H1 (cell line): ENCODE data around the gene LTN1. TPM values are rescaled to one million over a fixed set of nuclear protein-coding genes. Genes with fewer than 3 reads are reported as not detected.

Source experiments
- CTCF ChIA-PET: fragments of 300-600 bp; sonication (Branson Sonifier 250); formaldehyde crosslinking; loops from one replicate; lab custom pipeline; 2021; ENCODE audit not compliant: partially characterized antibody; lab: Charles Lee
- POLR2A ChIA-PET: fragments of 300-600 bp; sonication (Branson Sonifier 250); formaldehyde crosslinking; loops from one replicate; lab custom pipeline; 2021; ENCODE audit warnings: inconsistent platforms; ENCODE audit not compliant: partially characterized antibody; lab: Charles Lee
- DNase-seq, 2 experiments: peaks; one replicate each; pipeline versions ENCODE4 v3.0.0 to v3.0.0-alpha.2; 2010 to 2022; ENCODE audit warnings: low spot score in 2 of 2, low read depth in 1 of 2, mixed read lengths in 1 of 2
- FAIRE-seq: peaks from 2 replicates; lab custom pipeline; 2011; peaks lifted over from hg19 to GRCh38; lab: Jason Lieb, UNC
- H2AFZ ChIP-seq: 2 replicates; pipeline ENCODE4 v1.8.1; 2012; ENCODE audit warnings: low read length, inconsistent platforms
- H2AK5ac ChIP-seq: 2 replicates; pipeline ENCODE4 v1.6.1; 2013; ENCODE audit warnings: low read depth, low read length
- H2BK120ac ChIP-seq: replicated peaks from 2 replicates; pipeline ENCODE3; 2013; ENCODE audit warnings: low read depth, low read length, inconsistent platforms
- H2BK12ac ChIP-seq: 2 replicates; pipeline ENCODE4 v1.6.1; 2013; ENCODE audit warnings: low read depth, low read length
- H2BK15ac ChIP-seq: 2 replicates; pipeline ENCODE4 v1.6.1; 2013; ENCODE audit warnings: low read length
- H2BK20ac ChIP-seq: 2 replicates; pipeline ENCODE4 v1.6.1; 2013; ENCODE audit warnings: low read length
- H2BK5ac ChIP-seq: 2 replicates; pipeline ENCODE4 v1.6.1; 2013; ENCODE audit warnings: low read depth, low read length
- H3K14ac ChIP-seq: 2 replicates; pipeline ENCODE4 v1.6.1; 2013; ENCODE audit warnings: inconsistent platforms; ENCODE audit not compliant: insufficient read length
- H3K18ac ChIP-seq: 2 replicates; pipeline ENCODE4 v1.6.1; 2013; ENCODE audit warnings: low read length; ENCODE audit errors: extremely low read depth
- H3K23ac ChIP-seq: 2 replicates; pipeline ENCODE4 v1.6.1; 2013; ENCODE audit warnings: inconsistent platforms; ENCODE audit not compliant: insufficient read length
- H3K23me2 ChIP-seq: 2 replicates; pipeline ENCODE4 v1.6.1; 2013; ENCODE audit warnings: low read depth, low read length
- H3K27ac ChIP-seq: 2 replicates; pipeline ENCODE4 v1.6.1; 2011; ENCODE audit warnings: low read depth, low read length, inconsistent platforms
- H3K27me3 ChIP-seq, 4 experiments: replicated peaks in 1 of 4; 1 replicate in 1 of 4; 2 replicates in 3 of 4; pipeline versions ENCODE4 v1.6.1 to v1.8.1; 2011 to 2013; ENCODE audit warnings: low read length in 3 of 4, mild to moderate bottlenecking in 3 of 4, inconsistent platforms in 2 of 4, mixed read lengths in 2 of 4, moderate library complexity in 1 of 4; ENCODE audit not compliant: control insufficient read depth in 3 of 4, insufficient read depth in 3 of 4; ENCODE audit errors: extremely low read depth in 1 of 4
- H3K36me3 ChIP-seq, 4 experiments: 2 replicates each; pipeline versions ENCODE4 v1.6.1 to v1.8.1; 2011 to 2013; ENCODE audit warnings: mild to moderate bottlenecking in 4 of 4, low read length in 3 of 4, moderate library complexity in 2 of 4, control low read depth in 1 of 4, inconsistent platforms in 1 of 4; ENCODE audit not compliant: insufficient read depth in 4 of 4, control insufficient read depth in 2 of 4
- H3K4ac ChIP-seq: replicated peaks from 2 replicates; pipeline ENCODE3; 2013; ENCODE audit warnings: low read length, low read depth, mixed read lengths, inconsistent platforms; ENCODE audit not compliant: insufficient read length
- H3K4me1 ChIP-seq, 4 experiments: replicated peaks in 1 of 4; 1 replicate in 1 of 4; 2 replicates in 3 of 4; pipeline versions ENCODE4 v1.6.1 to v1.8.1; 2011 to 2013; ENCODE audit warnings: low read length in 3 of 4, inconsistent platforms in 2 of 4, mixed read lengths in 1 of 4; ENCODE audit not compliant: insufficient read depth in 4 of 4, control insufficient read depth in 3 of 4
- H3K4me2 ChIP-seq, 2 experiments: 2 replicates each; pipeline versions ENCODE4 v1.6.1 to v1.8.1; 2011 to 2013; ENCODE audit warnings: low read depth in 2 of 2, low read length in 2 of 2, control low read depth in 1 of 2, inconsistent platforms in 1 of 2, mild to moderate bottlenecking in 1 of 2; ENCODE audit not compliant: insufficient read depth in 1 of 2
- H3K4me3 ChIP-seq, 4 experiments: fragments of 200-600, 300-600 bp in 1 of 4; sonication (generic), shearing (Covaris generic), sonication (Bioruptor Twin) in 1 of 4; 2 replicates each; pipeline versions ENCODE4 v1.5.1 to v1.8.1; 2011 to 2016; ENCODE audit warnings: low read length in 4 of 4, low read depth in 3 of 4, control low read depth in 2 of 4, inconsistent platforms in 2 of 4, mild to moderate bottlenecking in 2 of 4, mixed read lengths in 1 of 4, moderate library complexity in 1 of 4; ENCODE audit not compliant: insufficient read depth in 2 of 4; ENCODE audit errors: extremely low read depth in 1 of 4
- H3K56ac ChIP-seq: replicated peaks from 2 replicates; pipeline ENCODE3; 2013; ENCODE audit warnings: low read depth, mild to moderate bottlenecking, mixed read lengths, low read length, inconsistent platforms; ENCODE audit not compliant: insufficient read length
- H3K79me1 ChIP-seq: 2 replicates; pipeline ENCODE4 v1.6.1; 2013; ENCODE audit warnings: low read depth, low read length, control low read depth
- H3K79me2 ChIP-seq, 2 experiments: 2 replicates each; pipeline versions ENCODE4 v1.6.1 to v1.8.1; 2012 to 2013; ENCODE audit warnings: low read length in 2 of 2, mild to moderate bottlenecking in 2 of 2, inconsistent platforms in 1 of 2; ENCODE audit not compliant: insufficient read depth in 2 of 2, control insufficient read depth in 1 of 2
- H3K9ac ChIP-seq, 4 experiments: replicated peaks in 1 of 4; 1 replicate in 1 of 4; 2 replicates in 3 of 4; pipeline versions ENCODE4 v1.6.1 to v1.8.1; 2011 to 2013; ENCODE audit warnings: low read depth in 3 of 4, low read length in 3 of 4, control low read depth in 2 of 4, mild to moderate bottlenecking in 2 of 4, moderate library complexity in 2 of 4, inconsistent platforms in 1 of 4; ENCODE audit errors: extremely low read depth in 1 of 4
- H3K9me3 ChIP-seq, 2 experiments: 2 replicates each; pipeline versions ENCODE4 v1.6.1 to v1.8.1; 2012 to 2013; ENCODE audit warnings: mild to moderate bottlenecking in 2 of 2, moderate library complexity in 2 of 2, control low read depth in 1 of 2, inconsistent platforms in 1 of 2, low read depth in 1 of 2, low read length in 1 of 2, mixed read lengths in 1 of 2; ENCODE audit not compliant: insufficient read depth in 2 of 2
- H4K20me1 ChIP-seq, 2 experiments: replicated peaks in 1 of 2; 2 replicates each; pipeline versions ENCODE3 to v1.8.1; 2011 to 2013; ENCODE audit warnings: inconsistent platforms in 2 of 2, low read length in 2 of 2, mild to moderate bottlenecking in 1 of 2; ENCODE audit not compliant: insufficient read depth in 2 of 2, control insufficient read depth in 1 of 2
- H4K5ac ChIP-seq: 2 replicates; pipeline ENCODE4 v1.6.1; 2013; ENCODE audit warnings: low read length, low read depth, mixed read lengths, inconsistent platforms; ENCODE audit not compliant: insufficient read length
- H4K8ac ChIP-seq: 2 replicates; pipeline ENCODE4 v1.8.0; 2013; ENCODE audit warnings: mild to moderate bottlenecking, moderate library complexity, low read length, inconsistent platforms; ENCODE audit not compliant: insufficient read depth; ENCODE audit errors: extremely low read depth
- H4K91ac ChIP-seq: replicated peaks from 2 replicates; pipeline ENCODE3; 2013; ENCODE audit warnings: low read length, mixed read lengths, inconsistent platforms; ENCODE audit not compliant: insufficient read length
- BACH1 ChIP-seq: IDR thresholded peaks from 2 replicates; pipeline ENCODE4 v1.6.1; 2012; ENCODE audit warnings: low read length, improper control_type of control experiment
- CBX8 ChIP-seq: fragments of 300-800, 300-1000 bp; sonication (generic); IDR thresholded peaks from 2 replicates; pipeline ENCODE4 v1.7.1; 2016; ENCODE audit warnings: low read depth, low read length, borderline replicate concordance
- FOSL1 ChIP-seq: IDR thresholded peaks from 2 replicates; pipeline ENCODE4 v1.6.1; 2011; ENCODE audit warnings: mild to moderate bottlenecking, low read depth, low read length, moderate library complexity; ENCODE audit not compliant: insufficient read depth
- JUND ChIP-seq: IDR thresholded peaks from 2 replicates; pipeline ENCODE4 v1.6.1; 2011; ENCODE audit warnings: mild to moderate bottlenecking, improper control_type of control experiment, low read length
- RAD21 ChIP-seq, 2 experiments: IDR thresholded peaks in 1 of 2; conservative IDR thresholded peaks in 1 of 2; 2 replicates each; pipeline ENCODE4 v1.6.1; 2011; ENCODE audit warnings: low read depth in 2 of 2, low read length in 2 of 2, improper control_type of control experiment in 1 of 2, inconsistent platforms in 1 of 2, mild to moderate bottlenecking in 1 of 2, moderate library complexity in 1 of 2
- SIX5 ChIP-seq: IDR thresholded peaks from 2 replicates; pipeline ENCODE4 v1.6.1; 2011; ENCODE audit warnings: mild to moderate bottlenecking, low read depth, low read length
- SP2 ChIP-seq: IDR thresholded peaks from 2 replicates; pipeline ENCODE4 v1.6.1; 2012; ENCODE audit warnings: mild to moderate bottlenecking, low read length, inconsistent platforms
- SRF ChIP-seq: IDR thresholded peaks from 2 replicates; pipeline ENCODE4 v1.6.1; 2011; ENCODE audit warnings: mild to moderate bottlenecking, low read depth, low read length, moderate library complexity
- TAF1 ChIP-seq: IDR thresholded peaks from 2 replicates; pipeline ENCODE4 v1.6.1; 2011; ENCODE audit warnings: mild to moderate bottlenecking, low read depth, low read length
- YY1 ChIP-seq: IDR thresholded peaks from 2 replicates; pipeline ENCODE4 v1.6.1; 2011; ENCODE audit warnings: low read depth, mild to moderate bottlenecking, low read length
- WGBS, 2 experiments: shearing (Covaris generic) in 1 of 2; methylation state at CpG; one replicate each; pipeline versions ENCODE4 v1.1.6 to v1.1.7; 2013 to 2015; ENCODE audit warnings: low lambda C conversion rate in 2 of 2, mixed read lengths in 2 of 2, inconsistent platforms in 1 of 2, low coverage in 1 of 2, missing lambda C conversion rate in 1 of 2; ENCODE audit not compliant: insufficient replicate concordance in 2 of 2, insufficient coverage in 1 of 2, insufficient read length in 1 of 2; ENCODE audit errors: extremely low coverage in 1 of 2, missing lambda C conversion rate in 1 of 2; 5-methylcytosine and 5-hydroxymethylcytosine counted together
- polyA plus RNA-seq, 7 experiments: library from polyadenylated mRNA; depleted of rRNA in 3 of 7; stranded (reverse) in 5 of 7; unstranded in 2 of 7; fragments of >200 nt in 5 of 7; fragments of 200-250 nt in 2 of 7; gene quantifications; 1 replicate in 5 of 7; 2 replicates in 1 of 7; 4 replicates in 1 of 7; pipeline versions ENCODE4 v1.2.1 to v1.2.3, GENCODE V29; 2011 to 2013; ENCODE audit warnings: missing spikeins in 2 of 7, mixed read lengths in 2 of 7
- total RNA-seq: library from RNA; stranded (reverse); fragmentation: NEBNext Ultra II Directional; extraction: Animal tissue kit (Norgen Biotek cat#: 25700); gene quantifications from 2 replicates; pipeline ENCODE4 v1.2.1, GENCODE V29; 2021
- TF ChIP-seq, protein P1 (sequence below): IDR thresholded peaks from 2 replicates; pipeline ENCODE4 v1.6.1; 2011; ENCODE audit warnings: low read depth, mild to moderate bottlenecking, low read length; ENCODE audit not compliant: insufficient read depth
- TF ChIP-seq, protein P2 (sequence below), 3 experiments: IDR thresholded peaks; 1 replicate in 2 of 3; 2 replicates in 1 of 3; pipeline versions ENCODE4 v1.5.1 to v1.6.1; 2011; ENCODE audit warnings: low read length in 3 of 3, mild to moderate bottlenecking in 3 of 3, inconsistent platforms in 2 of 3, low read depth in 1 of 3, moderate library complexity in 1 of 3; ENCODE audit not compliant: insufficient read depth in 1 of 3; ENCODE audit errors: control extremely low read depth in 1 of 3

The LTN1 gene
- total and polyA plus RNA-seq, 2 of the 8 experiments (the other 6 are each of a cell fraction or from before 2014, with no cell fraction given) = 3.2 to 23.5 TPM

DNA sequence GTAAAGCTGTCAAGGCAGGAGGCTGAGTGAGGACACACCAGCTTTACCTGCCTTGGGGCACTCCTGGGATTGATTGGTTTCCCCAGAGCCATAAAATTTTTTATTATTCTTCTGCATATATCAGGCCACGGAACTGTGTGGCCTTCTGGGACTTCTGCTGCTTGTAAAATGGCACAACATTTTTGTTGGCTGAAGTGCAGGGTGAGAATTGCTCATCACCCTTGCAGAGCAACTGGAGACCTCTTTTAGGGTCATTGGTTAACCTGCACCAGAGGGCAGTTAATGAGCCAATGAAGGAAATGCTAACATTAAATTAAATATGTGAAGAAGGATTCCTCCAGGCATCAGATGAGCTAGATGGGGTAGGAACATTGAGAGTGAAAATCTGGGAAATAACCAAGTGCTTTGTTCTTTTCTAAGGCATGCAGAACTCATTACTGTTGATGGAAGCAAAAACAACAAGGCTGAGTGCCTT lies 87.7 kb downstream of the LTN1 start:
- Histone ChIP-seq H4K5ac (no peak overlapping the region), H3K4me3 (no peak overlapping the region), H4K8ac (no peak overlapping the region), H2AK5ac (no peak overlapping the region), H4K91ac (no peak overlapping the region), H2BK15ac (no peak overlapping the region), H3K9me3 (0 out of 4 replicates have a peak, but pooled peaks cover 0 to 3% of the 10 kb centered on the region in 2 experiments), H2AFZ (no peak overlapping the region), H3K23ac (no peak overlapping the region), H3K4me1 (no peaks in the 10 kb centered on the region), H3K18ac (no peak overlapping the region), H3K4me2 (no peak overlapping the region), H2BK20ac (no peak overlapping the region), H3K27ac (no peak overlapping the region), H2BK12ac (no peak overlapping the region), H3K4ac (no peak overlapping the region), H3K79me1 (no peaks in the 10 kb centered on the region), H3K27me3 (no peaks in the 10 kb centered on the region; a peak in 1 of 7 replicates), H3K9ac (no peak overlapping the region), H3K56ac (no peak overlapping the region), H3K36me3 (no peaks in the 10 kb centered on the region), H3K14ac (no peak overlapping the region), H2BK5ac (no peak overlapping the region), H2BK120ac (no peak overlapping the region), H3K79me2 (no peaks in the 10 kb centered on the region), H4K20me1 (no peaks in the 10 kb centered on the region), H3K23me2 (no peaks in the 10 kb centered on the region)
- FAIRE-seq = no peak
- DNase-seq = no peak
- 71% methylated on average over 1 of the region's 1 CpG; no CpG with 5 or more reads in 1 of the 2 experiments for WGBS, 2 experiments
- ChIA-PET CTCF (no interaction called here), POLR2A (no interaction called here)
- TF ChIP-seq TAF1 = no peak
- TF ChIP-seq RAD21 (IDR thresholded peaks at IDR 0.05 in 1 of 2, conservative IDR thresholded peaks at IDR 0.05 in 1 of 2; ENCODE audit: low read depth in 2 of 2, low read length in 2 of 2) = no peak
- TF ChIP-seq JUND = no peak
- TF ChIP-seq BACH1 = no peak
- TF ChIP-seq, protein P1, sequence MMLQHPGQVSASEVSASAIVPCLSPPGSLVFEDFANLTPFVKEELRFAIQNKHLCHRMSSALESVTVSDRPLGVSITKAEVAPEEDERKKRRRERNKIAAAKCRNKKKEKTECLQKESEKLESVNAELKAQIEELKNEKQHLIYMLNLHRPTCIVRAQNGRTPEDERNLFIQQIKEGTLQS = no peak
- no peak for TF ChIP-seq SIX5
- TF ChIP-seq, protein P2, sequence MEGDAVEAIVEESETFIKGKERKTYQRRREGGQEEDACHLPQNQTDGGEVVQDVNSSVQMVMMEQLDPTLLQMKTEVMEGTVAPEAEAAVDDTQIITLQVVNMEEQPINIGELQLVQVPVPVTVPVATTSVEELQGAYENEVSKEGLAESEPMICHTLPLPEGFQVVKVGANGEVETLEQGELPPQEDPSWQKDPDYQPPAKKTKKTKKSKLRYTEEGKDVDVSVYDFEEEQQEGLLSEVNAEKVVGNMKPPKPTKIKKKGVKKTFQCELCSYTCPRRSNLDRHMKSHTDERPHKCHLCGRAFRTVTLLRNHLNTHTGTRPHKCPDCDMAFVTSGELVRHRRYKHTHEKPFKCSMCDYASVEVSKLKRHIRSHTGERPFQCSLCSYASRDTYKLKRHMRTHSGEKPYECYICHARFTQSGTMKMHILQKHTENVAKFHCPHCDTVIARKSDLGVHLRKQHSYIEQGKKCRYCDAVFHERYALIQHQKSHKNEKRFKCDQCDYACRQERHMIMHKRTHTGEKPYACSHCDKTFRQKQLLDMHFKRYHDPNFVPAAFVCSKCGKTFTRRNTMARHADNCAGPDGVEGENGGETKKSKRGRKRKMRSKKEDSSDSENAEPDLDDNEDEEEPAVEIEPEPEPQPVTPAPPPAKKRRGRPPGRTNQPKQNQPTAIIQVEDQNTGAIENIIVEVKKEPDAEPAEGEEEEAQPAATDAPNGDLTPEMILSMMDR (IDR thresholded peaks at IDR 0.05; ENCODE audit: control extremely low read depth in 1 of 3, insufficient read depth in 1 of 3, low read depth in 1 of 3, low read length in 3 of 3) = no peak
- TF ChIP-seq YY1 = no peak
- no peak for TF ChIP-seq SRF
- TF ChIP-seq SP2 = no peak
- no peak for TF ChIP-seq FOSL1
- TF ChIP-seq CBX8 = no peak
